ENCODE results near the gene CDK3.

DNA sequence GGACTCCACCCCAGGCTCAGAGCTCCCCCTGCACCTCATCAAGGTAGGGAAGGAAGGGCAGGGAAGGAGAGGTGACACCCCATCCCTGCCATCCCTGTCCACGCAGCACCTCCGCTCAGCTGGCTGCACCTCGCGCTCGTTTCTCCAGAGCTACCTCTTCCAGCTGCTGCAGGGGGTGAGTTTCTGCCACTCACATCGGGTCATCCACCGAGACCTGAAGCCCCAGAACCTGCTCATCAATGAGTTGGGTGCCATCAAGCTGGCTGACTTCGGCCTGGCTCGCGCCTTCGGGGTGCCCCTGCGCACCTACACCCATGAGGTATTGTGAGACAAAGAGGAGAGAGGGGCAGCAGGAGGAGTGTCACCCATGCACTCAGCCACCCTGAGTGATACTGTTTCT lies 1.4 kb downstream of the CDK3 start:
- TF ChIP-seq, protein P1, sequence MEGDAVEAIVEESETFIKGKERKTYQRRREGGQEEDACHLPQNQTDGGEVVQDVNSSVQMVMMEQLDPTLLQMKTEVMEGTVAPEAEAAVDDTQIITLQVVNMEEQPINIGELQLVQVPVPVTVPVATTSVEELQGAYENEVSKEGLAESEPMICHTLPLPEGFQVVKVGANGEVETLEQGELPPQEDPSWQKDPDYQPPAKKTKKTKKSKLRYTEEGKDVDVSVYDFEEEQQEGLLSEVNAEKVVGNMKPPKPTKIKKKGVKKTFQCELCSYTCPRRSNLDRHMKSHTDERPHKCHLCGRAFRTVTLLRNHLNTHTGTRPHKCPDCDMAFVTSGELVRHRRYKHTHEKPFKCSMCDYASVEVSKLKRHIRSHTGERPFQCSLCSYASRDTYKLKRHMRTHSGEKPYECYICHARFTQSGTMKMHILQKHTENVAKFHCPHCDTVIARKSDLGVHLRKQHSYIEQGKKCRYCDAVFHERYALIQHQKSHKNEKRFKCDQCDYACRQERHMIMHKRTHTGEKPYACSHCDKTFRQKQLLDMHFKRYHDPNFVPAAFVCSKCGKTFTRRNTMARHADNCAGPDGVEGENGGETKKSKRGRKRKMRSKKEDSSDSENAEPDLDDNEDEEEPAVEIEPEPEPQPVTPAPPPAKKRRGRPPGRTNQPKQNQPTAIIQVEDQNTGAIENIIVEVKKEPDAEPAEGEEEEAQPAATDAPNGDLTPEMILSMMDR (IDR thresholded peaks at IDR 0.05; ENCODE audit: low read length) = no peak
- TF ChIP-seq EZH2phosphoT487 (IDR thresholded peaks at IDR 0.05; ENCODE audit: low read length) (no peak), EZH2 (optimal IDR thresholded peaks at IDR 0.05; ENCODE audit: low read depth, low read length) (no peak)

Data from MM.1S (cell line).